ENCODE measurements around the gene BACH1.

BACH1 gene

DNA sequence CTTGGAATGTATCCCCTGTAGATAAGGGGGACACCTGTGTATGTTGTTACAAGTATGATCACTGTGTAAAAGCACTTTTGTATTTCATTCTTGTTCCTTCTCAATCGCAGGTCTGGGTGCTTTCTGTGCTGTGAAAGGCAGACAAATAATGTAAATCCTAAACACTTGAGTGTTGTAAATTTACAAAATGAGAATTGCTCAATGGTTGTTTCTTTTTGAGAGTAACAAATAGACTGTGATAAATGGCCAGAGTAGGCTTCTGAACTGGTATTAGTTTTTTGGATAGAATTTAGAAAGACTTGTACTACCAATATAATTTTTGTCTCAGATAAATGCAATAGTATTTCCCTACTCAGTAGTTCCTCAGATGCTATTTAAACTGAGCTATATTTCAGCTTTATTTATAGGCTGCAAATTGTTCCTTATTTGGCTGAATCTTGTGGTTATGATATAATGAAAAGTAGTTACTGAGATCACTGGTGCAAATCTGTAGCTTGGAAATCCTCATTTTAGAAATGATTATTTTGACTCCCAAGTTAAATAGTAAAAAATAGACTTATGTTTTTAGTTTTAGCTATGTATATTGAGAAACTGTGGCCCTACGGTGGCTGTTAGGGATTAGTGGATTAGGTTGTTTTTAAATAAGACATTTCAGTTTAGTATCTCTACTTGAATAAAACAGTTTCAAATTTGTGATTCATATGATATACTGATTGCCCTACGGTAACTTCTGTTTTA is 9.2 kb downstream of the BACH1 start:
- POLR2A ChIA-PET: interaction anchor here (0.9 to 1.0 kb wide), 2 partner anchors 9 kb away, joined by 3 to 5 read pairs; partner anchors contain the start of gene BACH1
- TF ChIP-seq, protein P1, sequence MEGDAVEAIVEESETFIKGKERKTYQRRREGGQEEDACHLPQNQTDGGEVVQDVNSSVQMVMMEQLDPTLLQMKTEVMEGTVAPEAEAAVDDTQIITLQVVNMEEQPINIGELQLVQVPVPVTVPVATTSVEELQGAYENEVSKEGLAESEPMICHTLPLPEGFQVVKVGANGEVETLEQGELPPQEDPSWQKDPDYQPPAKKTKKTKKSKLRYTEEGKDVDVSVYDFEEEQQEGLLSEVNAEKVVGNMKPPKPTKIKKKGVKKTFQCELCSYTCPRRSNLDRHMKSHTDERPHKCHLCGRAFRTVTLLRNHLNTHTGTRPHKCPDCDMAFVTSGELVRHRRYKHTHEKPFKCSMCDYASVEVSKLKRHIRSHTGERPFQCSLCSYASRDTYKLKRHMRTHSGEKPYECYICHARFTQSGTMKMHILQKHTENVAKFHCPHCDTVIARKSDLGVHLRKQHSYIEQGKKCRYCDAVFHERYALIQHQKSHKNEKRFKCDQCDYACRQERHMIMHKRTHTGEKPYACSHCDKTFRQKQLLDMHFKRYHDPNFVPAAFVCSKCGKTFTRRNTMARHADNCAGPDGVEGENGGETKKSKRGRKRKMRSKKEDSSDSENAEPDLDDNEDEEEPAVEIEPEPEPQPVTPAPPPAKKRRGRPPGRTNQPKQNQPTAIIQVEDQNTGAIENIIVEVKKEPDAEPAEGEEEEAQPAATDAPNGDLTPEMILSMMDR (IDR thresholded peaks at IDR 0.05; ENCODE audit: control extremely low read depth, extremely low read depth, low read depth, missing control alignments): no peak
- no peak for DNase-seq (ENCODE audit: extremely low spot score)
- CTCF ChIA-PET: interaction anchor here (0.9 to 1.8 kb wide), 4 partner anchors 8 to 40 kb away, joined by 3 to 6 read pairs (median 4); no protein-coding TSS in a partner anchor

DNA sequence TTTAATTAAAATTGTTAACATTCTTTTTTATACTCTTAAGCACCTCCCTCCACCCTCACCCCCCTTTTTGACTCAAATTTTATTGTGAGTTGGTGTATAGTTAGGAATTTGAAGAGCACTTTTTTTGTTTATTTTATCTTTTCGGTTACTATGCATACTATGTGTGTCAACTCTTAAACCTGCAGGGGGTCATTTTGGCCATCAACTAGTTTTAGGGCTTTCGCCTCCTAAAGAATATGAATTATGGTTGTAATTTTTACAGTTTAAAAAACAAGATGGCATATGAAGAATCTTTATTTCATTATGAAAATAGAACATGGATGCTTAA is 9.7 kb downstream of the BACH1 start:
- CTCF ChIA-PET: interaction anchor here (0.9 to 1.8 kb wide), 3 partner anchors 10 to 40 kb away, joined by 3 to 6 read pairs (median 4); no protein-coding TSS in a partner anchor
- TF ChIP-seq, protein P1 (IDR thresholded peaks at IDR 0.05; ENCODE audit: control extremely low read depth, extremely low read depth, low read depth, missing control alignments): no peak
- POLR2A ChIA-PET: interaction anchor here (0.9 kb wide), 1 partner anchor 10 kb away, joined by 3 read pairs; the partner anchor contains the start of gene BACH1
- no peak for DNase-seq (ENCODE audit: extremely low spot score)

DNA sequence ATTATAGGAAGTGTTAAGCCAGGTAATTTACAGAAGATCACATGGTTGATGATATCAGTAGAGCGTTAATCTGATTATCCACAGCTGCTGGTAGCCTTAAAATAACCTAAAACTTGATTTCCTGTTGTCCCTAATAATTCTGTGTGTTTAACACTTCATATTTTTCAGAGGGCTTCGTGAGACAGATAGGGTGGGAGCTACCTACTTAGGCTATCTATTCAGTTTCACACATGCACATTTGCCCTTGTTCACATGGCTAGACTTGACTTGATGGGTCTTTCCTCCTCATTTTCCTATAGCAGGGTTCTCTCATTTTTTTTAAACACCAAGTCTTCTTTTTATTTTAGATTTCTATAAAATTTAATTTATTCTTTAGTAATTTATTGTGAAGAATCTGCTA is 11.0 kb downstream of the BACH1 start:
- ChIA-PET CTCF (no interaction called here), POLR2A (no interaction called here)
- no peak for DNase-seq (ENCODE audit: extremely low spot score)
- TF ChIP-seq, protein P1 (IDR thresholded peaks at IDR 0.05; ENCODE audit: control extremely low read depth, extremely low read depth, low read depth, missing control alignments): no peak

DNA sequence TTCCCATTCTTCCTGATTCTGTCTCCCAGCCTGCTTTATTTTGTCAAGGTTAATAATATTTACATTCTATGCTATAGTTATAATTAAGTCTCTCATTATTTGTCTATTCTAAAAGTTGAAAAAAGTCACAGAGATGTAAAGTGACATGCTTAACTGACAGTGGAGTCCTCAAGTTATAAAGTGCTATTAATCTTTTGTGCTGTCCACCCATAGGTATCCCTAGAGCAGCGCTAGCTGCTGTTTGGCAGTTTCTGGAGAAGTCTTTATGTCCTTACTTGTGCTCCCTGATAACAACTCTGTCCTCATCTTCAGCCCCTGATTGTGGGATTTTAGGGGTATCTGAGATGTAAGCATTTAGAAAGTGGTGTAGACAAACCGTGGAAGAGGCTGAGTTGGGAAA is 13.1 kb downstream of the BACH1 start:
- CTCF ChIA-PET: interaction anchor here (1.5 to 2.1 kb wide), 2 partner anchors 21 to 31 kb away, joined by 4 to 8 read pairs; no protein-coding TSS in a partner anchor
- POLR2A ChIA-PET: no interaction called here

DNA sequence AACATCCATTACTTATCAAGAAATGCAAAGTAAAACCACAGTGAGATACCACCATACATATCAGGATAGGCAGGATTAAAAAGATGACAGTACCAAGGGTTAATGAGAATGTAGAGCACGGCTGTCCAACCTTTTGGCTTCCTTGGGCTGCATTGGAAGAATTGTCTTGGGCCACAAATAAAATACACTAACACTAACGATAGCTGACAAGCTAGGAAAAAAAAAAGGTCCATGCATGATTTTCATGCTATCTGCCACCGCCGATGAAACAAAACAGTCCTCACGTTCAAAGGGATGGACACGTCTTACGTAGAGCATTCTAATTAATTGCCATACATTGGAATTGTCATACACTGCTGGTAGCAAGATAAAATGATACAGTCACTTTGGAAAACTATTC is 14.3 kb downstream of the BACH1 start:
- TF ChIP-seq, protein P1 (IDR thresholded peaks at IDR 0.05; ENCODE audit: control extremely low read depth, extremely low read depth, low read depth, missing control alignments): no peak
- POLR2A ChIA-PET: no interaction called here
- CTCF ChIA-PET: interaction anchor here (1.3 to 2.1 kb wide), 3 partner anchors 11 to 24 kb away, joined by 3 to 8 read pairs (median 4); no protein-coding TSS in a partner anchor
- DNase-seq (ENCODE audit: extremely low spot score): no peak

More for the DNA sequence above, 13.1 kb downstream of the BACH1 start:
- TF ChIP-seq, protein P1 (IDR thresholded peaks at IDR 0.05; ENCODE audit: control extremely low read depth, extremely low read depth, low read depth, missing control alignments): no peak
- no peak for DNase-seq (ENCODE audit: extremely low spot score)

DNA sequence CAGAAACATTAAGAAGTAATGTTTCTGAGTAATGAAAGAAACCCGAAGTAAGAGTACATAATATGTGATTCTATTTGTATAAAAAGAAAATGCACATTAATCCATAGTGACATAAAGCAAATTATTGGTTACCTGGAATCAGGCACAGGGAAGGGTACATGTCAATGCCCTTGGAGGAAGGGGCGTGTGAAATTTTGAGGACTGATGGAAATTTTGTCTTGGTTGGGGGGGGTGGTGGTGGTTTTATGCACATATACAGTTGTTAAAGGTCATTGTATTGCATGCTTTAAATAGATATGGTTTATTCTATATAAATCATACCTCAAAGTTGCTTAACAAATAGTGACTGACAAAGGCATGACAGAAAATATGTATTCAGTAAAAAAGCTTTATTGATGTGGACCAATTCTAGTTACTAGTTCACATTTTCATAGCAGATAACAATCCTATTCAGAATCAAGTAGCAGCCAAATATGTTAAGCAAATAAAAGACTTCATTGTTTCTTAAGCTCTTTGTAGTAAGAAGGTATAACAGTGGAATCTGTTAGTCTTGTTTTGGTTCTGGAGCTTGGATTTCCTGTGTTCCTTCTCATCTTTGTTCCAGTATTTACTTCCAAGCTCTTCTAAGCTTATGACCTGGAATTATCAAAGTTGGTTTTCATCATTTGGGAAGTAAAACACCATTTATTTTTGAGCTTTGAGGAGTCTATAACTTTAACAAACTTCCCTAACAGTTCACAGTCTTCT is 15.1 kb downstream of the BACH1 start:
- ChIA-PET POLR2A (interaction anchor here (1.2 to 1.9 kb wide), 2 partner anchors 12 to 14 kb away, joined by 4 to 12 read pairs; no protein-coding TSS in a partner anchor), CTCF (interaction anchor here (0.9 to 2.1 kb wide), 10 partner anchors 8 to 78 kb away, joined by 3 to 8 read pairs (median 4); no protein-coding TSS in a partner anchor)
- TF ChIP-seq, protein P1 (IDR thresholded peaks at IDR 0.05; ENCODE audit: control extremely low read depth, extremely low read depth, low read depth, missing control alignments): no peak
- no peak for DNase-seq (ENCODE audit: extremely low spot score)

All from GM10248 (cell line).